ENCODE results near the gene TMEM132A.
"Not testable (repeated sequence)": the region's sequence is repeated elsewhere in the genome, so short reads cannot be mapped to it uniquely, and the experiment has no call there.

The TMEM132A gene

DNA sequence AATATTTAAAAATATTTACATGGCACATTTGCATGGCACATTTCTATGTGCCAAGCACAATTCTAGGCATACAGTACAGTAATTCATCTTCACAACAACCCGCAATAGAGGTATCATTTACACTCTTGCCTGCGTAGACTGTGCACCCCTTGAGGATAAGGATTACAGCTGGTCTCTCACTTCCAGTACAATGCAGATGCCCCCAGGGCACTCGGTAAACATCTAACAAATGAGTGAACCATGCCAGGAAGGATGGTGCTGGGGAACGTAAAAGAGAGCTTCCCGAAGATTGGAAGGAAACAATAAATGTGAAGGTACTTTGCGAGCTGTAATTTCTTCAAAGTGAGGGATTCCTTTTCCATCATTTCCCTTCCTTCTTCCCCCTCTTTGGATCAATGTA is 19.2 kb upstream of the TMEM132A start:
- ATAC-seq (ENCODE audit: low read depth) (no peak), DNase-seq (ENCODE audit: low spot score) (no peak)
- no peaks in the 10 kb centered on the region for H3K9me3 ChIP-seq (ENCODE audit: severe bottlenecking)
- peaks cover 6% of the 10 kb centered on the region for H3K4me1 ChIP-seq (ENCODE audit: insufficient read depth, poor library complexity, severe bottlenecking)
- H3K36me3 ChIP-seq (ENCODE audit: low read depth) = peaks cover 49% of the 10 kb centered on the region
- H3K4me3 ChIP-seq (ENCODE audit: severe bottlenecking) = peak overlapping the region; percentile 94
- TF ChIP-seq, protein P1, sequence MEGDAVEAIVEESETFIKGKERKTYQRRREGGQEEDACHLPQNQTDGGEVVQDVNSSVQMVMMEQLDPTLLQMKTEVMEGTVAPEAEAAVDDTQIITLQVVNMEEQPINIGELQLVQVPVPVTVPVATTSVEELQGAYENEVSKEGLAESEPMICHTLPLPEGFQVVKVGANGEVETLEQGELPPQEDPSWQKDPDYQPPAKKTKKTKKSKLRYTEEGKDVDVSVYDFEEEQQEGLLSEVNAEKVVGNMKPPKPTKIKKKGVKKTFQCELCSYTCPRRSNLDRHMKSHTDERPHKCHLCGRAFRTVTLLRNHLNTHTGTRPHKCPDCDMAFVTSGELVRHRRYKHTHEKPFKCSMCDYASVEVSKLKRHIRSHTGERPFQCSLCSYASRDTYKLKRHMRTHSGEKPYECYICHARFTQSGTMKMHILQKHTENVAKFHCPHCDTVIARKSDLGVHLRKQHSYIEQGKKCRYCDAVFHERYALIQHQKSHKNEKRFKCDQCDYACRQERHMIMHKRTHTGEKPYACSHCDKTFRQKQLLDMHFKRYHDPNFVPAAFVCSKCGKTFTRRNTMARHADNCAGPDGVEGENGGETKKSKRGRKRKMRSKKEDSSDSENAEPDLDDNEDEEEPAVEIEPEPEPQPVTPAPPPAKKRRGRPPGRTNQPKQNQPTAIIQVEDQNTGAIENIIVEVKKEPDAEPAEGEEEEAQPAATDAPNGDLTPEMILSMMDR (IDR thresholded peaks at IDR 0.05; ENCODE audit: poor library complexity, severe bottlenecking) = no peak
- H3K27me3 ChIP-seq (ENCODE audit: insufficient read depth, poor library complexity, severe bottlenecking) = no peaks in the 10 kb centered on the region
- H3K27ac ChIP-seq (ENCODE audit: poor library complexity, severe bottlenecking) = peak overlapping the region; percentile 83

DNA sequence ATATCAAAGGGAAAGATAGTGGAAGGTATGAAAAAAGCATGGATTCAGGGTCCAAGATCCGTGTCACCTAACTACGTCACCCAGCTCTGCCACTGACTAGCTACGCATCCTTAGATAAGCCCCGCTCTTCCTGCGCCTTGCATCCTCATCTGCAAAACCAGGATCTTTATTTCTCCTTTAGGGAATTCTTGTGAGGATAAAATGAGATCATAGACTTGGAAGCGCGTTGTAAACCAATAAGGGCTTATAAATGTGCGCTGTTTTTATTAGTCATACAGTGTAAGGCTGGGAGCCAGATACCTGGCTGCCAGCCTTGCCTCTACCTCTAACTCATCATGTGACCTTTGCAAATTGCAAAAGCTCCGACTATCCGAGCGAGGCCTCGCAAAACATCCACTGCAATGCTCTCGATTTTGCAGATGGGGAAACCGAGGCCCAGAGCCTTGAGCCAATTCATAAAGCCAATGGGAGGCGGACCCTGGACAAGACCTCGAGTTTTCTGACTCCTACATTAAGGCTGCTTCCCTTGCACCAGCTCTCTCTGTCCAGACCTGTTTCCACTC is 18.6 kb upstream of the TMEM132A start:
- H3K4me1 ChIP-seq (ENCODE audit: insufficient read depth, poor library complexity, severe bottlenecking) = peaks cover 6% of the 10 kb centered on the region
- no peaks in the 10 kb centered on the region for H3K27me3 ChIP-seq (ENCODE audit: insufficient read depth, poor library complexity, severe bottlenecking)
- no peaks in the 10 kb centered on the region for H3K9me3 ChIP-seq (ENCODE audit: severe bottlenecking)
- DNase-seq (ENCODE audit: low spot score) (no peak), ATAC-seq (ENCODE audit: low read depth) (peak; percentile 69)
- H3K4me3 ChIP-seq (ENCODE audit: severe bottlenecking) = peak overlapping the region; percentile 94
- H3K36me3 ChIP-seq (ENCODE audit: low read depth) = peaks cover 43% of the 10 kb centered on the region
- peak overlapping the region; percentile 83 for H3K27ac ChIP-seq (ENCODE audit: poor library complexity, severe bottlenecking)
- TF ChIP-seq, protein P1 (IDR thresholded peaks at IDR 0.05; ENCODE audit: poor library complexity, severe bottlenecking) = no peak

DNA sequence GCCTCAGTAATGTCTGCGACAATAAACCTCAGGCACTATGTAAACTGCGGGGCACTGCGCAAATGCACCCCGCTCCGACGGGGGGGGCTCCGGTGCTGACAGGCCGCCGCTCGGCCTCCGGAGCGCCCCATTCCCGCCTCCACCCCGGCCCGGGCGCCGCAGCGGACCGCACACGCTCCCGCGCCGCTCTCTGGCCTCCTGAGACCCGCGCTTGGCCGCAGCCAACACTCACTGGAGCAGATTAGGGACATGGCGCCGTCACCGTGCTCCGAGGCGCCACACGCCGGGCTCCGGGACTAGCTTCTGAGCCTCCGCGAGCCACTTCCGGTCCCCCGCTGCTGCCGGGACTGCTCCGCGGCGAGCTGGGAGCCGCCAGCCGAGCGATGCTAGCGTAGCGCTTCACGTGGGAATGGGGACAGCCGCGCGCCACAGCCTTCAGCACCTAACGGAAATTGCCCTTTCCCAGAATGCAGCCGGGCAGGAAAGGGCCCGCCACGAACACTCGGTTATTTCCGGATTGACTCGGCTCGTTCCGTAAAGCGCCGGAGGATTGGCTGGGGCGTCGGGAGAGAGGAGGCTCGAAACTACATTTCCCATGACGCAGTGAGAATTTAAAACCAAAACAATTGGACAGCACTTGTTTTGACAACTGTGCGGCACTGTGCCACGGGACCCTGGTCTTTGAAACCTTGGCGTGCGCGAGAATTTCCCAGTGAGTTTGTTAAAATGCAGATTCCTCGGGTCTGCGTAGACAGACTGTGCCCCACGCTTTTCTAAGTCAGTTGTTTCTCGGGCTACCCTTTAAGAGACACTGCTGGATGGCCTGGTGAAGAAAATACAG is 17.9 kb upstream of the TMEM132A start, which contains the start of gene PRPF19:
Gene PRPF19, minus strand, starts transcription at position 454 of the 841 bp plus-strand sequence. Its CDS starts 203 bp downstream, at position 251.
- Histone ChIP-seq H3K4me3 (ENCODE audit: severe bottlenecking) (peak within 1 kb of the TSS; percentile 94), H3K4me1 (ENCODE audit: insufficient read depth, poor library complexity, severe bottlenecking) (peaks cover 6% of the 10 kb centered on the region), H3K36me3 (ENCODE audit: low read depth) (peaks cover 39% of the 10 kb centered on the region), H3K27me3 (ENCODE audit: insufficient read depth, poor library complexity, severe bottlenecking) (no peaks in the 10 kb centered on the region), H3K27ac (ENCODE audit: poor library complexity, severe bottlenecking) (peak within 1 kb of the TSS; percentile 83), H3K9me3 (ENCODE audit: severe bottlenecking) (no peaks in the 10 kb centered on the region)
- TF ChIP-seq, protein P1 (IDR thresholded peaks at IDR 0.05; ENCODE audit: poor library complexity, severe bottlenecking) = no peak
- DNase-seq (ENCODE audit: low spot score) (peak; percentile 89), ATAC-seq (ENCODE audit: low read depth) (peak; percentile 92)

DNA sequence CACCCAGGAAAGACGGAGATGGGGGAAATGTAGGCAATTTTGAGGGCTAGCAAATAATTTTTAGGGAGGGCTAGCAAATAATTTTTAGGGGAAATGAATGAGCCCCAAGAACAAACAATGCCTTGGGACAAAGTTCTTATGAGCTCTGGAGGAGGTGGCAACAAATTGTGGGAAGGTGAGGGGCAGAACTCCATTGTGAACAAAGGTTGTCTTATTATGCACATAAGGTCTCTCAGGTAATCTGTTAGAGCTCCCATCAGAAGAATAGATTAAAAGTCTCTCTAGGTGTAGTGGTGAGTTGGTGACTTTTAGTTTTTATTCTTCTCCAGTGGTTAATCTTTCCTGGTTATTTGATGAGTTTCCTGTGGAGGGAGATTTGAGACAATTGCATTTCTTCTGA is 15.5 kb upstream of the TMEM132A start:
- Histone ChIP-seq H3K36me3 (ENCODE audit: low read depth) (peaks cover 14% of the 10 kb centered on the region), H3K27ac (ENCODE audit: poor library complexity, severe bottlenecking) (no peak overlapping the region), H3K4me3 (ENCODE audit: severe bottlenecking) (no peak overlapping the region), H3K4me1 (ENCODE audit: insufficient read depth, poor library complexity, severe bottlenecking) (peaks cover 6% of the 10 kb centered on the region), H3K27me3 (ENCODE audit: insufficient read depth, poor library complexity, severe bottlenecking) (no peaks in the 10 kb centered on the region), H3K9me3 (ENCODE audit: severe bottlenecking) (no peaks in the 10 kb centered on the region)
- DNase-seq (ENCODE audit: low spot score) (no peak), ATAC-seq (ENCODE audit: low read depth) (no peak)
- TF ChIP-seq, protein P1 (IDR thresholded peaks at IDR 0.05; ENCODE audit: poor library complexity, severe bottlenecking) = no peak

DNA sequence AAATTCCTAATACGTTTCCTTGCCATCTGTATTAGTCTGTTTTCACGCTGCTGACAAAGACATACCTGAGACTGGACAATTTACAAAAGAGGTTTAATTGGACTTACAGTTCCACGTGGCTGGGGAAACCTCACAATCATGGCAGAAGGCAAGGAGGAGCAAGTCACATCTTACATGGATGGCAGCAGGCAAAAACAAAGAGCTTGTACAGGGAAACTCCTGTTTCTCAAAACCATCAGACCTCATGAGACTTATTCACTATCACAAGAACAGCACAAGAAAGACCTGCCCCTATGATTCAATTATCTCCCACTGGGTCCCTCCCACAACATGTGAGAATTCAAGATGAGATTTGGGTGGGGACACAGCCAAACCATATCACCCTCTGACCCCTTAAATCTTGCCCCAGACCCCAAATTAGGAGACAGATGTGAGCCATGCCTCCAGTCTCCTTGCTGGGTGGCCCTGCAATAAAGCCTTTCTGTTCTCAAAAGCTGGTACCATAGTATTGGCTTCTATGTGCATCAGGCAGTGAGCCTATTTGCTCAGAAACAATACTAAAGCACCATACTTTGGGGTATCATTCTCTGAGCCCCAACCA is 14.5 kb upstream of the TMEM132A start:
- not testable (repeated sequence) for H3K36me3 ChIP-seq (ENCODE audit: low read depth); H3K27me3 ChIP-seq (ENCODE audit: insufficient read depth, poor library complexity, severe bottlenecking); ATAC-seq (ENCODE audit: low read depth); H3K4me3 ChIP-seq (ENCODE audit: severe bottlenecking); H3K27ac ChIP-seq (ENCODE audit: poor library complexity, severe bottlenecking); H3K9me3 ChIP-seq (ENCODE audit: severe bottlenecking); H3K4me1 ChIP-seq (ENCODE audit: insufficient read depth, poor library complexity, severe bottlenecking); DNase-seq (ENCODE audit: low spot score)
